Activated T-cell treated with anti-CD3 and anti-CD28 coated beads for 4 hours (primary cell): ENCODE data around the gene POTEB.
"Not testable (repeated sequence)": the region's sequence is repeated elsewhere in the genome, so short reads cannot be mapped to it uniquely, and the experiment has no call there.

Experiments
- DNase-seq: peaks from one replicate; pipeline ENCODE4 v3.0.0-alpha.2; 2020

POTEB gene

DNA sequence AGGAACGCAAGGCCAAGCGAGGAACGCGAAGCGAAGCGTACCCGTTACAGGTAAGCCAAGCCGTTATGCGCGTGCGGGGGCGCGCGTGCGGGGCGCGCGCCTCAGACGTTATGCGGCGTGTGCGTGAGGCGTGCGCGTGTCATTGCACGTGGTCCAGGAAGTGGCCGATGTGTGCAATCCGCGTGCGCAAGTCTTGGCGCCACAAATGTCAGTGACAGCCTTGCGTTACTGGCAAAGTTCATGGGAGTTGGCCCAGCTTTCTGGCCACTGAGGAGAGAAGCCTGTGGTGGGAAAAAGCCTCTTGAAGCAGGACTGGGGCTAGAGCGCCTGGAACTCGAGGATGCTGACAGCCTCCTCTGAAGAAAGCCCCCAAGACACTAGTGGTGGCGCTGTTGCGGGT is at the start of gene POTEB:
POTEB (minus strand) TSS at position 101 of the 400 bp plus-strand sequence. CDS start 489 bp downstream, outside the sequence.
- not testable (repeated sequence) for DNase-seq

DNA sequence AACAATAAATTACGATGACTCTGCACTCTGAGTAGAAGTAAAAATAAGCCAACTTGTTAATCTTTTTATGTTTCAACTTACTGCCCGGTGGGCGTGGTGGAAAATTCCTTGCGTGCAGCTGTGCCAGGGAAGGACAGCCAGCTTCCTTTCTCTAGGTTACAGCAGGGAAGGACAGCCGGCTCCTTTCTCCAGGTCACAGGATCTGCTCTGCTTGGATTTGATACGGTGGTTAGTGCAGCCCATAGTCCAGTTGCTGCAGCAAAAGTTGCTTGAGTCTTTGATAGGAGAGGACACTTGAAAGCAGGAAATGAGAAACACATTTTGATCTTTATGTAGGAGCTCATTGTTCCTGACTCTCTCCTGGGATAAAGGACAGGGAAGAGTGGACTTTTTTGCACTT is 13.4 kb upstream of the POTEB start:
- DNase-seq = not testable (repeated sequence)

DNA sequence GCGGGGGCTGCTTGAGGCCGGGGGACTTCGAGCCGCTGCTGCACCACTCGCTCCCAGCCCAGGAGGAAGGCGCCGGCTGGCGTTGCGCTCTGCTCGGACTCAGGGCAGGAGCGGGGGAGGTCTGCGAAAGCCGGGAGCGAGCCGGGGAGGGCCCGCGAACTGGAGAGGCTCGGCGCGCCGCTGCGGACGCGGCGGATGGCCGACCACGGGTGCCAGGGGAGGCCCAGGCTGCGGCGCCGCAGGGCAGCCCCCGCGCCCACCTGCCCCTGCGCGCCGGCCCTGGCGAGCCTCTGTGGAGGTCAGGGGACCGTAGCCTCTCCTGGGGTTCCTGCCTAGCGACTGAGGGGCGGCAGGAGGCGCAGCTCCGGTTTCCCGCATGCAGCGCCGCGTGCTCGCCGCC is 12.0 kb upstream of the POTEB start:
- not testable (repeated sequence) for DNase-seq

DNA sequence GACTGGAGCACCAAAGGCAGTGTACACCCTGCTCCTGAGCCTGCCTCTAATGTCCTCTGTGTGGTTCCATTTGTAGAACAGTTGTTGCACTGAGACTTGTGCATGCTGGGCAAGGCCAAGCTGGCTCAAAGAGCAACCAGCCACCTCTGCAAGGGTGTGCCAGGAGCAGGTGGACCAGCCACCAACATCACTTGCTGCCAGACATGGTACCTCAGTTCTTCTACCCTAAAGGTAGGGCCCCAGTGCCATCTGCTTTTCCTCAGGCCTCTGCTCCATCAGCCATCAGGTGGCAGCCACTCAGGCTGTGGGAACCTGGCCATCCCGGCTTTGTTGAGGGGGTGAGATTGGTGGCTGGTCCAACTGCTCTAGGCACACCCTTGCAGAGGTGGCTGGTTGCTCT is 38.7 kb downstream of the POTEB start:
- DNase-seq = not testable (repeated sequence)
